Endothelial cell of umbilical vein (primary cell): ENCODE data around the gene PYGB. TPM values are rescaled to one million over a fixed set of nuclear protein-coding genes. Genes with fewer than 3 reads are reported as not detected.

Experiments
- BruUV-seq: library from RNA; stranded (reverse); fragments of 400-500 nt; replicated peaks from 2 replicates; lab custom pipeline; 2021; lab: Mats Ljungman, UMichigan
- CTCF ChIA-PET: fragments of 300-600, 350-600 bp; sonication (Branson Sonifier 250); formaldehyde crosslinking; loops from one replicate; lab custom pipeline; 2021; ENCODE audit warnings: antibody characterized with exemption, inconsistent platforms; lab: Charles Lee
- POLR2A ChIA-PET: fragments of 300-600, 350-600 bp; sonication (Branson Sonifier 250); formaldehyde crosslinking; loops from one replicate; lab custom pipeline; 2021; ENCODE audit warnings: antibody characterized with exemption, inconsistent platforms; lab: Charles Lee
- DNase-seq: peaks from one replicate; pipeline ENCODE4 v3.0.0-alpha.2; 2011; ENCODE audit warnings: low read depth, low spot score
- FAIRE-seq: peaks from 2 replicates; lab custom pipeline; 2011; peaks lifted over from hg19 to GRCh38; lab: Jason Lieb, UNC
- H2AFZ ChIP-seq: 2 replicates; pipeline ENCODE4 v1.6.0; 2012; ENCODE audit warnings: low read depth, low read length, control low read depth, inconsistent platforms
- H3K27ac ChIP-seq: 2 replicates; pipeline ENCODE4 v1.5.1; 2011; ENCODE audit warnings: low read depth, mild to moderate bottlenecking, control low read depth, low read length, moderate library complexity; ENCODE audit not compliant: insufficient read depth
- H3K27me3 ChIP-seq, 2 experiments: 2 replicates each; pipeline versions ENCODE4 v1.6.0 to v1.6.1; 2011; ENCODE audit warnings: low read length in 2 of 2, mixed read lengths in 1 of 2; ENCODE audit not compliant: control insufficient read depth in 2 of 2, insufficient read depth in 2 of 2
- H3K36me3 ChIP-seq, 2 experiments: 2 replicates in 1 of 2; 3 replicates in 1 of 2; pipeline ENCODE4 v1.5.1; 2011; ENCODE audit warnings: low read length in 2 of 2, mild to moderate bottlenecking in 1 of 2, moderate library complexity in 1 of 2; ENCODE audit not compliant: control insufficient read depth in 2 of 2, insufficient read depth in 2 of 2; ENCODE audit errors: extremely low read depth in 1 of 2
- H3K4me1 ChIP-seq: 3 replicates; pipeline ENCODE4 v1.5.1; 2011; ENCODE audit warnings: mild to moderate bottlenecking, low read length; ENCODE audit not compliant: control insufficient read depth, insufficient read depth; ENCODE audit errors: extremely low read depth
- H3K4me2 ChIP-seq: 2 replicates; pipeline ENCODE4 v1.6.1; 2011; ENCODE audit warnings: low read length, control low read depth, mixed read lengths; ENCODE audit not compliant: insufficient read depth
- H3K4me3 ChIP-seq, 3 experiments: fragments of 200-600 bp in 1 of 3; sonication (generic), shearing (Covaris generic) in 1 of 3; replicated peaks in 1 of 3; 2 replicates each; pipeline ENCODE4 v1.5.1; 2011 to 2016; ENCODE audit warnings: control low read depth in 3 of 3, low read length in 3 of 3, mild to moderate bottlenecking in 2 of 3, inconsistent platforms in 1 of 3, low read depth in 1 of 3, moderate library complexity in 1 of 3; ENCODE audit not compliant: insufficient read depth in 1 of 3
- H3K79me2 ChIP-seq: 2 replicates; pipeline ENCODE4 v1.6.0; 2012; ENCODE audit warnings: low read length, inconsistent platforms; ENCODE audit not compliant: control insufficient read depth, insufficient read depth
- H3K9ac ChIP-seq: replicated peaks from 2 replicates; pipeline ENCODE3; 2011; ENCODE audit warnings: low read length, control low read depth; ENCODE audit not compliant: insufficient read depth; ENCODE audit errors: extremely low read depth
- H3K9me1 ChIP-seq: replicated peaks from 3 replicates; pipeline ENCODE4 v1.6.0; 2011; ENCODE audit warnings: mild to moderate bottlenecking, low read length; ENCODE audit not compliant: control insufficient read depth, insufficient read depth; ENCODE audit errors: extremely low read depth
- H3K9me3 ChIP-seq: replicated peaks from 2 replicates; pipeline ENCODE4 v1.5.1; 2012; ENCODE audit warnings: low read length, inconsistent platforms; ENCODE audit not compliant: control insufficient read depth, insufficient read depth
- H4K20me1 ChIP-seq: replicated peaks from 2 replicates; pipeline ENCODE3; 2011; ENCODE audit warnings: mild to moderate bottlenecking, low read length; ENCODE audit not compliant: control insufficient read depth, insufficient read depth; ENCODE audit errors: extremely low read depth
- CTCF ChIP-seq, 2 donors: IDR thresholded peaks; 1 replicate in 1 of 2; 2 replicates in 1 of 2; pipeline ENCODE4 v1.5.1; 2011; ENCODE audit warnings: low read length in 2 of 2, mild to moderate bottlenecking in 2 of 2, moderate library complexity in 2 of 2, control low read depth in 1 of 2, inconsistent platforms in 1 of 2, low read depth in 1 of 2; ENCODE audit not compliant: insufficient read depth in 1 of 2; ENCODE audit errors: extremely low read depth in 1 of 2
- EZH2 ChIP-seq: IDR thresholded peaks from 2 replicates; pipeline ENCODE4 v1.6.1; 2012; ENCODE audit warnings: borderline replicate concordance, low read depth, mild to moderate bottlenecking, moderate library complexity, low read length, inconsistent platforms; ENCODE audit not compliant: severe bottlenecking
- FOS ChIP-seq: IDR thresholded peaks from 2 replicates; pipeline ENCODE4 v1.6.1; 2011; ENCODE audit warnings: mild to moderate bottlenecking, low read length, moderate library complexity, borderline replicate concordance; ENCODE audit not compliant: insufficient read depth
- GATA2 ChIP-seq: IDR thresholded peaks from 2 replicates; pipeline ENCODE4 v1.7.0; 2011; ENCODE audit warnings: low read depth, mild to moderate bottlenecking, moderate library complexity, mixed read lengths, low read length; ENCODE audit not compliant: insufficient read length, insufficient read depth
- JUN ChIP-seq: IDR thresholded peaks from 2 replicates; pipeline ENCODE4 v1.6.1; 2011; ENCODE audit warnings: borderline replicate concordance, low read depth; ENCODE audit not compliant: insufficient read length, insufficient read depth
- MAX ChIP-seq: IDR thresholded peaks from 2 replicates; pipeline ENCODE4 v1.6.1; 2011; ENCODE audit not compliant: insufficient read depth, insufficient read length
- POLR2AphosphoS5 ChIP-seq: IDR thresholded peaks from 2 replicates; pipeline ENCODE4 v1.6.1; 2012; ENCODE audit warnings: low read depth, mild to moderate bottlenecking, control low read depth, low read length, moderate library complexity; ENCODE audit not compliant: insufficient read depth
- dilution Hi-C: fragments of 300-500 bp; cut with MboI; formaldehyde crosslinking; loops from one replicate; pipeline ENCODE4 v1.15.0; 2019; ENCODE audit warnings: low sequenced_read_pairs; ENCODE audit not compliant: extremely low pct_ligation_motif_present
- intact Hi-C: fragments of 100-400 bp; cut with micrococcal nuclease; formaldehyde crosslinking; loops from one replicate; pipeline ENCODE4 v1.10.0; 2022
- polyA plus RNA-seq, 4 experiments: library from polyadenylated mRNA; depleted of rRNA in 3 of 4; stranded (reverse) in 3 of 4; unstranded in 1 of 4; fragments of >200 nt; gene quantifications; 2 replicates each; pipeline versions ENCODE4 v1.2.1 to v1.2.3, GENCODE V29; 2011 to 2012; ENCODE audit warnings: missing spikeins in 1 of 4
- total RNA-seq: library from RNA; stranded (reverse); gene quantifications from 2 replicates; pipeline ENCODE4 v1.2.3, GENCODE V29; 2021

Gene PYGB
- total and polyA plus RNA-seq, 2 donors (not counting 3 experiments of a cell fraction or from before 2014, with no cell fraction given), result 36.1 to 60.2 TPM

- no peak overlapping the region for H3K4me2 ChIP-seq
- H3K27ac ChIP-seq, result no peak overlapping the region
- H2AFZ ChIP-seq, result no peak overlapping the region
- no peaks in the 10 kb centered on the region for H3K36me3 ChIP-seq
- no peak for FAIRE-seq
- H3K9me1 ChIP-seq, result no peaks in the 10 kb centered on the region
- no peak overlapping the region for H3K9ac ChIP-seq
- intact Hi-C loops, result loop anchor here (5.0 kb wide), 1 partner anchor 188 kb away; the partner anchor contains the start of gene ACSS1
- peaks cover 11% of the 10 kb centered on the region for H3K4me1 ChIP-seq
- H3K79me2 ChIP-seq, result peaks cover 18% of the 10 kb centered on the region
- ChIA-PET POLR2A (no interaction called here), CTCF (interaction anchor here (0.8 to 4.6 kb wide), 3 partner anchors 12 to 22 kb away, joined by 3 to 93 read pairs (median 21); no protein-coding TSS in a partner anchor)
- no TSS peak for BruUV-seq
- no peak for DNase-seq
- H3K9me3 ChIP-seq, result no peaks in the 10 kb centered on the region
- no peak overlapping the region for H3K4me3 ChIP-seq
- dilution Hi-C loops, result no loop called here
- no peak for TF ChIP-seq FOS
- no peak for TF ChIP-seq EZH2
- no peak for TF ChIP-seq CTCF (IDR thresholded peaks at IDR 0.05; ENCODE audit: extremely low read depth in 1 of 2, insufficient read depth in 1 of 2, low read depth in 1 of 2, low read length in 2 of 2)
- TF ChIP-seq POLR2AphosphoS5, result no peak
- no peak for TF ChIP-seq JUN
- no peak for TF ChIP-seq GATA2
- no peak for TF ChIP-seq MAX
- H4K20me1 ChIP-seq, result no peaks in the 10 kb centered on the region
- H3K27me3 ChIP-seq, result no peaks in the 10 kb centered on the region
Measured at GRCh38 chr20:25245461-25245860, 2.4 kb upstream of the PYGB start.
